ENCODE results near the gene HHIP. TPM values are rescaled to one million over a fixed set of nuclear protein-coding genes. Genes with fewer than 3 reads are reported as not detected.

HHIP gene
- total RNA-seq = 0.85 TPM
- 2.5 TPM for polyA plus RNA-seq (ENCODE audit: insufficient read depth, low read depth, low replicate concordance)
- long read RNA-seq, donor 1 = 0 reads
- long read RNA-seq, donor 2 = 0 reads
- long read RNA-seq, donor 3 = 0 reads
- long read RNA-seq, donor 4 = 0 reads
- long read RNA-seq, donor 5 = 0 reads
- long read RNA-seq, donor 6, partial matches to known transcripts = 13 of 57 reads
- long read RNA-seq, donor 6, other reads (novel, unspliced or antisense) = 44 of 57 reads
- long read RNA-seq, donor 7 = 0 reads
- long read RNA-seq, donor 8 = 0 reads
- long read RNA-seq, donor 9 = 0 reads
- long read RNA-seq, donor 10 = 0 reads

- Histone ChIP-seq H3K9me3 (ENCODE audit: control insufficient read depth in 2 of 3, insufficient read depth in 1 of 3, low read length in 3 of 3) (no peaks in the 10 kb centered on the region), H3K27me3 (ENCODE audit: control insufficient read depth, insufficient read depth, low read length) (peaks cover 5% of the 10 kb centered on the region), H3K36me3 (ENCODE audit: control insufficient read depth in 2 of 3, insufficient read depth in 3 of 3, low read length in 3 of 3) (no peaks in the 10 kb centered on the region), H3K9ac (ENCODE audit: low read length in 3 of 3) (peak within 1 kb of the TSS in 2 of 3 donors; percentile 46 to 65), H3K4me3 (ENCODE audit: low read length in 3 of 3) (peak within 1 kb of the TSS; percentile 55 to 77 (median 60)), H3K4me1 (ENCODE audit: control insufficient read depth in 2 of 3, insufficient read depth in 2 of 3, low read depth in 1 of 3, low read length in 3 of 3) (peaks cover 0 to 7% (median 3%) of the 10 kb centered on the region in 3 donors), H3K27ac (ENCODE audit: low read depth in 2 of 2, low read length in 2 of 2) (no peak within 1 kb of the TSS)
- intact Hi-C loops (cut with DNase I) = no loop called here
- TF ChIP-seq CTCF (IDR thresholded peaks at IDR 0.05; ENCODE audit: borderline replicate concordance, extremely low read depth, insufficient read depth) = no peak
- peak; percentile 72 to 85 (median 80) for DNase-seq
- FAIRE-seq = no peak
These were observed at the start of gene HHIP for GRCh38 chr4:144645631-144646522. Gene HHIP, plus strand, starts transcription at chr4:144646156. Its CDS starts 520 bp downstream, at chr4:144646676.

- Histone ChIP-seq H3K9ac (ENCODE audit: low read length in 3 of 3) (no peak overlapping the region), H3K36me3 (ENCODE audit: control insufficient read depth in 2 of 3, insufficient read depth in 3 of 3, low read length in 3 of 3) (no peaks in the 10 kb centered on the region), H3K27ac (ENCODE audit: low read depth in 2 of 2, low read length in 2 of 2) (no peak overlapping the region), H3K9me3 (ENCODE audit: control insufficient read depth in 2 of 3, insufficient read depth in 1 of 3, low read length in 3 of 3) (no peaks in the 10 kb centered on the region), H3K4me1 (ENCODE audit: control insufficient read depth in 2 of 3, insufficient read depth in 2 of 3, low read depth in 1 of 3, low read length in 3 of 3) (no peaks in the 10 kb centered on the region), H3K27me3 (ENCODE audit: control insufficient read depth, insufficient read depth, low read length) (no peaks in the 10 kb centered on the region), H3K4me3 (ENCODE audit: low read length in 3 of 3) (no peak overlapping the region)
- DNase-seq (no peak), FAIRE-seq (no peak)
- no peak for TF ChIP-seq CTCF (IDR thresholded peaks at IDR 0.05; ENCODE audit: borderline replicate concordance, extremely low read depth, insufficient read depth)
- intact Hi-C loops (cut with DNase I) = no loop called here
These were observed 48.8 kb upstream of the HHIP start for GRCh38 chr4:144597171-144597570.

GRCh38 chr4:144599621-144600020 is 46.3 kb upstream of the HHIP start:
- Histone ChIP-seq H3K4me3 (ENCODE audit: low read length in 3 of 3) (no peak overlapping the region), H3K4me1 (ENCODE audit: control insufficient read depth in 2 of 3, insufficient read depth in 2 of 3, low read depth in 1 of 3, low read length in 3 of 3) (no peaks in the 10 kb centered on the region), H3K27me3 (ENCODE audit: control insufficient read depth, insufficient read depth, low read length) (no peaks in the 10 kb centered on the region), H3K36me3 (ENCODE audit: control insufficient read depth in 2 of 3, insufficient read depth in 3 of 3, low read length in 3 of 3) (no peaks in the 10 kb centered on the region), H3K27ac (ENCODE audit: low read depth in 2 of 2, low read length in 2 of 2) (no peak overlapping the region), H3K9ac (ENCODE audit: low read length in 3 of 3) (no peak overlapping the region), H3K9me3 (ENCODE audit: control insufficient read depth in 2 of 3, insufficient read depth in 1 of 3, low read length in 3 of 3) (peaks cover 0 to 4% (median 0%) of the 10 kb centered on the region in 3 donors)
- no peak for TF ChIP-seq CTCF (IDR thresholded peaks at IDR 0.05; ENCODE audit: borderline replicate concordance, extremely low read depth, insufficient read depth)
- DNase-seq (no peak), FAIRE-seq (no peak)
- intact Hi-C loops (cut with DNase I) = no loop called here

Data from kidney (tissue), 22 donors.